VCaP (cell line): ENCODE data around the gene SMIM36.

Source experiments
- H3K27ac ChIP-seq: fragments of 450-650 bp; 2 replicates; pipeline ENCODE4 v1.5.1; 2017
- TF ChIP-seq, protein P1 (sequence below): fragments of 450-650 bp; conservative IDR thresholded peaks from 2 replicates; pipeline ENCODE4 v1.5.1; 2017; ENCODE audit warnings: mild to moderate bottlenecking, moderate library complexity

Gene SMIM36

DNA sequence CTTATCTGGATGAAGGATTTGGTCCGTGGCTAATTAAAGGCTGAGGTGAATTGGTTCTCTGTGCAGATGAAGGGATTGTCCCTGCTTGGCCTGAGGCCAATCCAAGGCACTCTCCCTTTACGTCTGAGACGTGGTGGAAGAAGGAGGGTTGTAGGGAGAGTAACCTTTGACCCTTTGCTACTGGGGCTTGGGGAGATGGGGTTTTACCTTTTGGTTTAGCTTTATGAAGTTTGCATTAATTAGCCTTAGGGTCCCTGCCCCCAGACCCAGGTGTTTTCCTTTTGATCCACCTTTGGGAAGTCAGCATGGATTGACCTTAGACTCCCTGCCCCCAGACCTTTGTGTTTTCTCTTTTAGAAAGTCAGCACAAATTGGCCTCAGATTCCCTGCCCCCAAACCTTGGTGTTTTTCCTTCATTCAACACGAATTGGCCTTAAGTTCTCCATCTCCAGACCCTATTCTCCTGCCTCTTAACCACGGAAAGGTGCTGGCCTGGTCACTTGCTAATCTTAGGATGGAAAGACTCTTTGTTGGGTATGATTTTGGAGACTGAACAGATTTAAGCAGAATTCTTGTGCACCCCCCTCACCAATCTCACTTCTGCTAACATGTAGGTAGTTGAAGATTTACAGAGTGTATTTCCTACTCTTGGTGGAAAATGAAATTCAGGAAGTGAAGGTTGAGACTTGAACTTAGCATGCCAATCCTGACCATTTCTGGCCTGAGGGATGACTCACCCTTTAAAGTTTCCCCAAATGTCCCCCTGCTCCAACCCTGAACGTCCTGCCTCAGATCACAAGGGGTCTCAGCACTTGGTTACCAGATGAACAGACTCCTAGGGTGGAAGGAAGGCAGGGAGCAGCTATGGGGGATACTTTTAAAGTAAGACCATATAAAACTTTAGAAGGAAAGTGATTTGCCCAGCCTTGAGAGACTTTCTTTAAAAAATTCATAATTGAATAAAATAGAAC is 66.5 kb downstream of the SMIM36 start:
- peak overlapping the region; percentile 86; the same call in 1 of the 2 replicates for H3K27ac ChIP-seq
- TF ChIP-seq, protein P1, sequence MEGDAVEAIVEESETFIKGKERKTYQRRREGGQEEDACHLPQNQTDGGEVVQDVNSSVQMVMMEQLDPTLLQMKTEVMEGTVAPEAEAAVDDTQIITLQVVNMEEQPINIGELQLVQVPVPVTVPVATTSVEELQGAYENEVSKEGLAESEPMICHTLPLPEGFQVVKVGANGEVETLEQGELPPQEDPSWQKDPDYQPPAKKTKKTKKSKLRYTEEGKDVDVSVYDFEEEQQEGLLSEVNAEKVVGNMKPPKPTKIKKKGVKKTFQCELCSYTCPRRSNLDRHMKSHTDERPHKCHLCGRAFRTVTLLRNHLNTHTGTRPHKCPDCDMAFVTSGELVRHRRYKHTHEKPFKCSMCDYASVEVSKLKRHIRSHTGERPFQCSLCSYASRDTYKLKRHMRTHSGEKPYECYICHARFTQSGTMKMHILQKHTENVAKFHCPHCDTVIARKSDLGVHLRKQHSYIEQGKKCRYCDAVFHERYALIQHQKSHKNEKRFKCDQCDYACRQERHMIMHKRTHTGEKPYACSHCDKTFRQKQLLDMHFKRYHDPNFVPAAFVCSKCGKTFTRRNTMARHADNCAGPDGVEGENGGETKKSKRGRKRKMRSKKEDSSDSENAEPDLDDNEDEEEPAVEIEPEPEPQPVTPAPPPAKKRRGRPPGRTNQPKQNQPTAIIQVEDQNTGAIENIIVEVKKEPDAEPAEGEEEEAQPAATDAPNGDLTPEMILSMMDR = no peak

DNA sequence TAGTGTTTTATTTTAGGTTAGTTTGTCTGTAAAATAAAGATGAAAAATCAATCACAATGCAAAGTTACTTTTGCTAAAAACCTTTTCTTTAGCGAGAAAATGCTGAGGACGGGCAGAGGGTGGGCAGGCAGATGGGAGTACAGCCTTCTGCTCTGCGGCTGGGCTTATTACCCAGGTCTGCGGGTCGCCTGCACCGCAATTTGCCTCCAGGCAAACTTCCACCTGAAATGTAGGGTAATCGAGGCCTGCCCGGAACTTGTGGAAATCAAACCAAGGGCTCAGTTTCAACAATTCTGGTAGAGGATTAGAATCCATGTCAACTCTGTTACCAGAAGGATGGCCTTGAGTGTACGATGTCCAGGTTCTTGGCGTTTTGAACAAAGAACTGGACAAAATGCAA is 67.3 kb downstream of the SMIM36 start:
- TF ChIP-seq, protein P1 = no peak
- peak overlapping the region; percentile 86; the same call in 1 of the 2 replicates for H3K27ac ChIP-seq

DNA sequence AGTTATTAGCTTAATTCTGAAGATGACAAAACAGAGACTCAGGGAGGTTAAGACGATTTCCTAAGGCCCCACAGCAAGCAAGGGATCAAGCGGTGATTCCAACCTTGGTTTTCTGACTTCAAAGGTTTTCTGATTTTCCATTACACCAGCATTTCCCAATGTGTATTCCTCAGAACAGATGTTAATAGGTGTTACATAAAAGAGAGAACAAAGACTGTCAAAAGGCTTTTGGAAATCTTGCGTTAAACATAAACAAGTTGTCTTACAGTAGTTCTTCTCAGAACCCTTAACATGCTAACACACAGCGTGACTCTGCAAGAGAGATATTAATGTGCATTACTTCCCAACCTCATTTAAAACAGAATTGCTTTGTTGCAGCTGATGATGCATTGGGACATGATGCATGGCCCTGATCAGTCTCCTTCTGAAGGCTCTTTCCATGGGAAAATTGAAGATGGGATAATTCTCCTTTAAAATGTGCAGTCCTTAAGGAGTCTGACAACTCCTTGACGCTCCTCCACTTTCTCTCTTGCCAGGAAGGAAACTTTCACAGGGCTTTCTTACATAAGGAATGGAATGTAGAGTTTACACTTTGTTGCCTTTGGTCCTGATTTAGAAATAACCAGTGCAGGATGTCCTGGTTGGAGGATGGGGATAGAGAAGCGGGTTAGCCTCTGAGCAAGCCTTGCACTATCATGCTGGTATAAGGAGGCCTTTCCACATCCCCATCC is 68.1 kb downstream of the SMIM36 start:
- peak overlapping the region; percentile 29; the same call in 1 of the 2 replicates for H3K27ac ChIP-seq
- TF ChIP-seq, protein P1 = no peak

DNA sequence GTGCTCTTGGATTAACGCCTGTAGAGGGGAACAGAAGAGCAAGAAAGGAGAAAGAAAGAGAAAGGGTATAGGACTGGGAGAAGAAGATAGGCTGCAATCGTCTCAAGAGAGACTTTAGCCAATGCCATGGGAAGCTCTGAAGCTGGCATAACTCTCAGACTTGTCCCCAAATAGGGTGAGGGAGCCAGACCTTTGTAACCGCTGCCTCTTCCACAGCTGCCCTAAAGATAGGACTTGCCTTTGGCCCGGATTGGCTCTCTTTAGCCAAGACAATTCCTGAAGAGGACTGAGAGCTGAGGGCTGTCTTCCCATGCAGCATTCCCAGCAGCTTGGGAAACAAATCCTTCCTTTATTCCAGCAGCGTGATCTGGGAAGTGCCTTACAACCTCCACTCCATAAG is 68.8 kb downstream of the SMIM36 start:
- TF ChIP-seq, protein P1 = no peak
- peak overlapping the region; percentile 29; the same call in 1 of the 2 replicates for H3K27ac ChIP-seq

DNA sequence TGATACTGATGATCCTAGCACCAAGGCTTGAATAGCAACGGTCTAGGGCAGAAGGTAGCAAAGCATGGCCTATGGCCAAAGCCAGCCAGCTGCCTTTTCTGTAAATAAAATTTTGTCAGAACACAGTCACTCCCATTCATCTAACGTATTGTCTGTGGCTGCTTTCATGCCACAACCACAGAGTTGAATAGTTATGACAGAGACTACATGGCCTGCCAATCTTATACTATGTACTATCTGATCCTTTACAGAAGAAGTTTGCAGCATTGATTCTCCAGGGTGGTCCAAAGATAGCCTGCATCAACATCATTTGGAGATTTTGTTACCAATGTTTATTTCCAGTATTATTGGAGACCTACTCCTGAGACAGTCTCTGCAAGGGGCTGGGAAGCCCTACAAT is 69.7 kb downstream of the SMIM36 start:
- TF ChIP-seq, protein P1 = no peak
- peak overlapping the region; percentile 29; the same call in 1 of the 2 replicates for H3K27ac ChIP-seq

DNA sequence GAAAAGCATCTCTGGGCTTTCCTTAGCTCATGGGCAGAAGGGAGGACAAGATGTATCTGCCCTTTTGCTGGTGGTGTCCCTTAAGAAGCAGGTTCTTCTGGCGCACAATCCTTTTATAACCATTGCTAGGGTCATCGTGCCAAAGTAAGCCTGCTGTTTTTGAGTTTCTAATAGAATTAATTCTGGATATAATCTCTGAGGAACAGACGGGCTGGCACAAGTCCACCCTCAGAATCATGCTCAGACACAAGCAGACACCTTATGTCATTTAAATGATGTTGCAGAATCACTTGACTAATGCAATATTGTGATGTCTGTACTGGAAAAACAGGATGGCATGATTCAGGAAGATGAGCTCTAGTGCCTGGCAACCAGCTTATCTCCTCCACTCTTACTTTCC is 70.9 kb downstream of the SMIM36 start:
- H3K27ac ChIP-seq = peak overlapping the region; percentile 29; the same call in 1 of the 2 replicates
- TF ChIP-seq, protein P1 = no peak

DNA sequence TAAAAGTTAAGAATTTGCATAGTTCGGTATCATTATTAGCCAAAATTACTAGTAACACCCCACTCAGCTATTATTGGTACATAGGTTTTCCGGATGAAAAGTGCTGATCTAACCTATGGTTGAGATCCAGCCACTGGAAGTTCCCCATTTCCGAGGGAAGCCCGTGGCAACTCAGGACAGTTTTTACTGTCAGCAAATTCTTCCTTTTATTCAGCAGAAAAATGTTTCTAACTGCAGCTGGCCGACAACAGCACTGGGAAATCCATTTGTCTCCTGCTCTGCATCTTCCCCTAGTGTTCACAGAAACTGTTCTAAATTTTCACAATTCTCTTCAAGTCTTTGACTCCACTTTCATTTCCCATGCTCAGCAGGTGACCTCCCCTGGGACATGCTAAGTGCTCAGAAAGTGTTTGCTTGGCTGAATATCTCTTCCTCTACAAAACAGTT is 74.1 kb downstream of the SMIM36 start:
- H3K27ac ChIP-seq = no peak overlapping the region; the same call in 1 of the 2 replicates
- TF ChIP-seq, protein P1 = no peak
